Stomach (tissue), 4 donors: ENCODE data around the gene PSENEN.

ENCODE experiments used
- EP300 ChIP-seq: sonication (generic); formaldehyde crosslinking; IDR thresholded peaks from one replicate; pipeline ENCODE4 v1.6.1; 2017; ENCODE audit warnings: antibody characterized with exemption
- TF ChIP-seq, protein P1 (sequence below), 7 experiments: fragments of 450-650 bp in 4 of 7; fragments of 200-600 bp in 3 of 7; sonication (generic) in 3 of 7; IDR thresholded peaks; one replicate each; pipeline ENCODE4 v1.5.1; 2016 to 2019; ENCODE audit warnings: antibody characterized with exemption in 7 of 7, control low read depth in 2 of 7, mild to moderate bottlenecking in 1 of 7

DNA sequence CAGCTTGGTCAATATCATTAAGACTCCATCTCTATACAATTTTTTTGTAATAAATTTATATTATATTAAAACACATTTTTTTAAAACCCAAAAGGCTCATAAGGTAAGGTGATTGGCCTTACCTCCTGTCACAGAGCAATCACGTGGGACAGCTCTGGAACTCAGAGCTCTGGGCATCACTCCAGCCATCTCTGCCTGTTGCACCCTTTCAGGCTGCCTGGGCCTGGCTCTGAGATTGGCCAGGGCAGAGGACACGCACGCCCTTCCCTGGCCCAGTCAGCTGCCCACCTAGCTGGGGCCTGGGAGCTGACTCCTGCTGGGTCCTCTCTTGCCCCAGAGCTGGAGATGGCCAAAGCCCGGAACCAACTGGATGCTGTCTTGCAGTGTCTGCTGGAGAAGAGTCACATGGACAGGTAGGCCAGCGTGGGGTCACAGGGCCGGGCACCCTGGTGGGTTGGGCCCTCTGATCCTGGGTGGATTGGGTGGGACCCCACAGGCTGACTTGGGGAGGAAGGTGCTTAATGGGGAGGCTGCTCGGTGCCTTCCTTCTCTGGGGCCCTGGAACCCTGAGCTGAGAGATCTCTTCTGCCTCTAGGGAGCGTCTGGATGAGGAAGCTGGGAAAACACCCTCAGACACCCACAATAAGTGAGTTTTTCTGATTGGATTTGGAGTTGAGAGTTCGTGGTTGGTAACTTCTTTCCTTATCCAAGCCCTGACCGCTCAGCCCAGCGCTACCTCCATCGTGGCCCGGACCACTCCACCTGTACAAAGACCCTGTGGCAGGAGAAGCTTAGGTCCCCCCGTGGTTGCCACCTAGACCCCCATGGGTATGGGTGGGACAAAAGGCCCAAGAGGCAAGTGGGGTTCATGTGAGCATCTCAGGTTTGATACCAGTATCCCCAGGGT is 6.6 kb downstream of the PSENEN start:
- no peak for TF ChIP-seq EP300
- TF ChIP-seq, protein P1, sequence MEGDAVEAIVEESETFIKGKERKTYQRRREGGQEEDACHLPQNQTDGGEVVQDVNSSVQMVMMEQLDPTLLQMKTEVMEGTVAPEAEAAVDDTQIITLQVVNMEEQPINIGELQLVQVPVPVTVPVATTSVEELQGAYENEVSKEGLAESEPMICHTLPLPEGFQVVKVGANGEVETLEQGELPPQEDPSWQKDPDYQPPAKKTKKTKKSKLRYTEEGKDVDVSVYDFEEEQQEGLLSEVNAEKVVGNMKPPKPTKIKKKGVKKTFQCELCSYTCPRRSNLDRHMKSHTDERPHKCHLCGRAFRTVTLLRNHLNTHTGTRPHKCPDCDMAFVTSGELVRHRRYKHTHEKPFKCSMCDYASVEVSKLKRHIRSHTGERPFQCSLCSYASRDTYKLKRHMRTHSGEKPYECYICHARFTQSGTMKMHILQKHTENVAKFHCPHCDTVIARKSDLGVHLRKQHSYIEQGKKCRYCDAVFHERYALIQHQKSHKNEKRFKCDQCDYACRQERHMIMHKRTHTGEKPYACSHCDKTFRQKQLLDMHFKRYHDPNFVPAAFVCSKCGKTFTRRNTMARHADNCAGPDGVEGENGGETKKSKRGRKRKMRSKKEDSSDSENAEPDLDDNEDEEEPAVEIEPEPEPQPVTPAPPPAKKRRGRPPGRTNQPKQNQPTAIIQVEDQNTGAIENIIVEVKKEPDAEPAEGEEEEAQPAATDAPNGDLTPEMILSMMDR (IDR thresholded peaks at IDR 0.05) = no peak
